Keratinocyte (primary cell): ENCODE measurements around the gene ZFP90. TPM values are rescaled to one million over a fixed set of nuclear protein-coding genes. Genes with fewer than 3 reads are reported as not detected.

Experiments used
- DNase-seq: peaks from one replicate; pipeline ENCODE4 v3.0.0-alpha.2; 2011; ENCODE audit warnings: low read depth, missing footprints, low spot score
- FAIRE-seq: peaks from 2 replicates; lab custom pipeline; 2011; peaks lifted over from hg19 to GRCh38; lab: Jason Lieb, UNC
- H2AFZ ChIP-seq: 2 replicates; pipeline ENCODE4 v1.6.0; 2012; ENCODE audit warnings: low read length, control low read depth, inconsistent platforms; ENCODE audit not compliant: control insufficient read depth
- H3K27ac ChIP-seq: 2 replicates; pipeline ENCODE4 v1.5.1; 2011; ENCODE audit warnings: low read length; ENCODE audit not compliant: control insufficient read depth, insufficient read depth
- H3K27me3 ChIP-seq: 3 replicates; pipeline ENCODE4 v1.6.0; 2011; ENCODE audit warnings: low read length; ENCODE audit not compliant: control insufficient read depth, insufficient read depth; ENCODE audit errors: extremely low read depth
- H3K36me3 ChIP-seq, 2 experiments: 2 replicates in 1 of 2; 3 replicates in 1 of 2; pipeline ENCODE4 v1.5.1; 2011; ENCODE audit warnings: low read length in 2 of 2, mild to moderate bottlenecking in 1 of 2; ENCODE audit not compliant: control insufficient read depth in 2 of 2, insufficient read depth in 2 of 2; ENCODE audit errors: extremely low read depth in 1 of 2
- H3K4me1 ChIP-seq: 3 replicates; pipeline ENCODE4 v1.5.1; 2011; ENCODE audit warnings: low read length; ENCODE audit not compliant: control insufficient read depth, insufficient read depth; ENCODE audit errors: extremely low read depth
- H3K4me2 ChIP-seq: 3 replicates; pipeline ENCODE4 v1.6.0; 2011; ENCODE audit warnings: low read depth, low read length; ENCODE audit not compliant: control insufficient read depth, insufficient read depth; ENCODE audit errors: extremely low read depth
- H3K4me3 ChIP-seq, 3 experiments: fragments of 200-600 bp in 1 of 3; sonication (generic) in 1 of 3; 2 replicates in 2 of 3; 3 replicates in 1 of 3; pipeline ENCODE4 v1.5.1; 2011 to 2016; ENCODE audit warnings: low read length in 3 of 3, mild to moderate bottlenecking in 3 of 3, control low read depth in 2 of 3, inconsistent platforms in 1 of 3, low read depth in 1 of 3, mixed read lengths in 1 of 3, mixed run types in 1 of 3, moderate library complexity in 1 of 3; ENCODE audit not compliant: control insufficient read depth in 2 of 3, insufficient read depth in 2 of 3; ENCODE audit errors: extremely low read depth in 1 of 3
- H3K79me2 ChIP-seq: 2 replicates; pipeline ENCODE4 v1.6.0; 2012; ENCODE audit warnings: low read length; ENCODE audit not compliant: control insufficient read depth, insufficient read depth
- H3K9ac ChIP-seq: 3 replicates; pipeline ENCODE4 v1.6.0; 2011; ENCODE audit warnings: low read length; ENCODE audit not compliant: control insufficient read depth, insufficient read depth; ENCODE audit errors: extremely low read depth
- H3K9me1 ChIP-seq: 3 replicates; pipeline ENCODE4 v1.6.0; 2011; ENCODE audit warnings: low read length; ENCODE audit not compliant: control insufficient read depth, insufficient read depth; ENCODE audit errors: extremely low read depth
- H3K9me3 ChIP-seq: 2 replicates; pipeline ENCODE4 v1.5.1; 2012; ENCODE audit warnings: low read depth, low read length; ENCODE audit not compliant: control insufficient read depth
- H4K20me1 ChIP-seq: 3 replicates; pipeline ENCODE4 v1.6.0; 2011; ENCODE audit warnings: low read length; ENCODE audit not compliant: control insufficient read depth, insufficient read depth; ENCODE audit errors: extremely low read depth
- EZH2 ChIP-seq: IDR thresholded peaks from one replicate; pipeline ENCODE4 v1.6.1; 2012; ENCODE audit warnings: inconsistent platforms, mild to moderate bottlenecking, low read length, moderate library complexity
- dilution Hi-C: fragments of 300-500 bp; cut with MboI; formaldehyde crosslinking; loops from one replicate; pipeline ENCODE4 v1.7.0; 2020; ENCODE audit warnings: low sequenced_read_pairs; ENCODE audit not compliant: extremely low pct_ligation_motif_present
- polyA plus RNA-seq, 5 experiments: library from polyadenylated mRNA; depleted of rRNA in 3 of 5; stranded (reverse) in 3 of 5; stranded (forward) in 1 of 5; unstranded in 1 of 5; fragments of >200 nt; gene quantifications; 1 replicate in 1 of 5; 2 replicates in 3 of 5; 3 replicates in 1 of 5; pipeline versions ENCODE4 v1.2.1 to v1.2.3, GENCODE V29; 2011 to 2012; ENCODE audit warnings: missing spikeins in 2 of 5, low read depth in 1 of 5, low replicate concordance in 1 of 5
- TF ChIP-seq, protein P1 (sequence below), 3 experiments: IDR thresholded peaks in 1 of 3; conservative IDR thresholded peaks in 1 of 3; optimal IDR thresholded peaks in 1 of 3; 2 replicates in 2 of 3; 3 replicates in 1 of 3; pipeline versions ENCODE3 to v1.5.1; 2011; ENCODE audit warnings: low read length in 3 of 3, mild to moderate bottlenecking in 3 of 3, moderate library complexity in 2 of 3, control low read depth in 1 of 3, inconsistent platforms in 1 of 3; ENCODE audit not compliant: insufficient read depth in 2 of 3; ENCODE audit errors: extremely low read depth in 1 of 3

ZFP90 gene
- polyA plus RNA-seq, 1 donor (not counting 4 experiments of a cell fraction or from before 2014, with no cell fraction given): 15.3 TPM

DNA sequence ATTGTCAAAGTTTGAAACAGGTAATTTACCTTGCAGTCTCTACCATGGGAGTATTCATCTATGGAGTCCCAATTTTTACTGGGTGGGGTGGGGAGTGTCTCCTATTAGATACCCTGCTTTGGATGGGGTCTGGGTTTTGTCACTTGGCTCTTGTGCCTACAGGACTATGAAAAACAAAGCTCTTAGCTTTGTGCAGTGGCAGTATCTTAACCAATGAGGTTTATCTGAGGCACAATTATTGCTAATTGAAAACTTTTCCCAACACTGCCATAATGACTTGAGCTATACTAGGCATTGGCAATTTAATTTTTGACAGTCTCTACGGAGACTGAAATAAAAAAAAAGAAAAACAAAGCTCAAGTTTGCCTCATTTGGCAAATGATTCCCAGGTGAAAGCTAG lies 3.8 kb upstream of the ZFP90 start:
- H4K20me1 ChIP-seq: no peaks in the 10 kb centered on the region
- no peaks in the 10 kb centered on the region for H3K79me2 ChIP-seq
- DNase-seq: no peak
- H3K27ac ChIP-seq: no peak overlapping the region
- H3K36me3 ChIP-seq: no peaks in the 10 kb centered on the region
- no peak overlapping the region for H3K4me2 ChIP-seq
- H3K9me3 ChIP-seq: no peaks in the 10 kb centered on the region
- peaks cover 7% of the 10 kb centered on the region for H3K4me1 ChIP-seq
- no peak overlapping the region for H3K4me3 ChIP-seq
- no peak for TF ChIP-seq EZH2
- TF ChIP-seq, protein P1, sequence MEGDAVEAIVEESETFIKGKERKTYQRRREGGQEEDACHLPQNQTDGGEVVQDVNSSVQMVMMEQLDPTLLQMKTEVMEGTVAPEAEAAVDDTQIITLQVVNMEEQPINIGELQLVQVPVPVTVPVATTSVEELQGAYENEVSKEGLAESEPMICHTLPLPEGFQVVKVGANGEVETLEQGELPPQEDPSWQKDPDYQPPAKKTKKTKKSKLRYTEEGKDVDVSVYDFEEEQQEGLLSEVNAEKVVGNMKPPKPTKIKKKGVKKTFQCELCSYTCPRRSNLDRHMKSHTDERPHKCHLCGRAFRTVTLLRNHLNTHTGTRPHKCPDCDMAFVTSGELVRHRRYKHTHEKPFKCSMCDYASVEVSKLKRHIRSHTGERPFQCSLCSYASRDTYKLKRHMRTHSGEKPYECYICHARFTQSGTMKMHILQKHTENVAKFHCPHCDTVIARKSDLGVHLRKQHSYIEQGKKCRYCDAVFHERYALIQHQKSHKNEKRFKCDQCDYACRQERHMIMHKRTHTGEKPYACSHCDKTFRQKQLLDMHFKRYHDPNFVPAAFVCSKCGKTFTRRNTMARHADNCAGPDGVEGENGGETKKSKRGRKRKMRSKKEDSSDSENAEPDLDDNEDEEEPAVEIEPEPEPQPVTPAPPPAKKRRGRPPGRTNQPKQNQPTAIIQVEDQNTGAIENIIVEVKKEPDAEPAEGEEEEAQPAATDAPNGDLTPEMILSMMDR (optimal IDR thresholded peaks at IDR 0.05 in 1 of 3, IDR thresholded peaks at IDR 0.05 in 1 of 3, conservative IDR thresholded peaks at IDR 0.05 in 1 of 3; ENCODE audit: extremely low read depth in 1 of 3, insufficient read depth in 2 of 3, low read length in 3 of 3): no peak
- no peak overlapping the region for H2AFZ ChIP-seq
- no peak for FAIRE-seq
- dilution Hi-C loops: no loop called here
- no peaks in the 10 kb centered on the region for H3K9me1 ChIP-seq
- no peak overlapping the region for H3K9ac ChIP-seq
- H3K27me3 ChIP-seq: no peaks in the 10 kb centered on the region

DNA sequence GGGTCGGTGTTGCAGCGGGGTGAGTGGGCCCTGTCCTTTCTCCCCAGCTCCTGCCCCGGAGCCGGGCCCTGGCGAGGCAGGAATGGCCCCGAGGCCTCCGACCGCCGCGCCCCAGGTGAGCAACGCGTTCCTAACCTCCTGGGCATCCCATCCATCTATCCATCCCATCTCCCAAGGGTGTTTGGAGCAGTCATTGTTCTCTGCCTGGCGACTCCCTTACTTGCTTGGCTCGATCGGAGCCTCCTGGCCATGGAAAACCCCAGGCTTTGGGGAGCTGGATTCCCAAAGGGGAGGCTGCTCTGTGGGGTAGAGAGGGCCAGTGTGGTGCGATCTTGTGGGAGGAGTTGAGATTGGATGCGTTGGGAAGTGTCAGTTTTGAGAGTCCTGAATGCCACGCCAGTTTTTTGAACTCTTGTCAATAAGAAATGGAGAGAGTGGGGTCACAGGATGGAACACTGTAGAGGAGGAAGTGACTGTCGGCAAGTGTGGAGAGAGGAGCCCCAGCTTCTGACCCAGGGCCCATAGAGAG lies 684 bp downstream of the ZFP90 start:
- H3K36me3 ChIP-seq: peaks cover 3% of the 10 kb centered on the region in 2 experiments
- peak overlapping the region; percentile 14 for H3K27ac ChIP-seq
- DNase-seq (no peak), FAIRE-seq (no peak)
- no peaks in the 10 kb centered on the region for H4K20me1 ChIP-seq
- no peak for TF ChIP-seq EZH2
- TF ChIP-seq, protein P1 (optimal IDR thresholded peaks at IDR 0.05 in 1 of 3, IDR thresholded peaks at IDR 0.05 in 1 of 3, conservative IDR thresholded peaks at IDR 0.05 in 1 of 3; ENCODE audit: extremely low read depth in 1 of 3, insufficient read depth in 2 of 3, low read length in 3 of 3): no peak
- dilution Hi-C loops: no loop called here
- no peaks in the 10 kb centered on the region for H3K9me1 ChIP-seq
- H3K9me3 ChIP-seq: no peaks in the 10 kb centered on the region
- H3K79me2 ChIP-seq: no peaks in the 10 kb centered on the region
- H3K4me1 ChIP-seq: peaks cover 4% of the 10 kb centered on the region
- no peaks in the 10 kb centered on the region for H3K27me3 ChIP-seq
- H2AFZ ChIP-seq: peak overlapping the region; percentile 59
- H3K4me3 ChIP-seq: peak overlapping the region; percentile 67 to 73 (median 72)
- peak overlapping the region; percentile 77 for H3K9ac ChIP-seq
- H3K4me2 ChIP-seq: peak overlapping the region; percentile 83
